ENCODE measurements around the gene NXN.
"Not testable (repeated sequence)": the region's sequence is repeated elsewhere in the genome, so short reads cannot be mapped to it uniquely, and the experiment has no call there.

Gene NXN

DNA sequence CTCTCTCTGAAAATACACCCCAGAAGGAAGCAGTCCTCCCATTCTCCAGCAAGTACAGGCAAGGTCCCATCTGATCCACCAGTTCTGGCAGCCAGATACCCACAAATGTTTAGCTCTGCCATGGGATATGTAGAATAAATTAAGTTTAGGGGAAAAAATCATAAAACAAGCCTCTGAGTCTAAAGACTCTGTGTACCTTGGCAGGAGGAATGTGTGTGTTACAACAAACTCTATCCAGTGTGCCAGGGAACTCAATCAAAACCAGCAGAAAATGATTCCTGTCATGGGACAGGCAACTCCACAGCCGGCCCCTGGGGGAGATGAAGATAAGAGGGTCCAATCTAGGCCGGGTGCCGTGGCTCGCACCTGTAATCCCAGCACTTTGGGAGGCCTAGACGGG lies 124.0 kb downstream of the NXN start:
- no peak for DNase-seq

DNA sequence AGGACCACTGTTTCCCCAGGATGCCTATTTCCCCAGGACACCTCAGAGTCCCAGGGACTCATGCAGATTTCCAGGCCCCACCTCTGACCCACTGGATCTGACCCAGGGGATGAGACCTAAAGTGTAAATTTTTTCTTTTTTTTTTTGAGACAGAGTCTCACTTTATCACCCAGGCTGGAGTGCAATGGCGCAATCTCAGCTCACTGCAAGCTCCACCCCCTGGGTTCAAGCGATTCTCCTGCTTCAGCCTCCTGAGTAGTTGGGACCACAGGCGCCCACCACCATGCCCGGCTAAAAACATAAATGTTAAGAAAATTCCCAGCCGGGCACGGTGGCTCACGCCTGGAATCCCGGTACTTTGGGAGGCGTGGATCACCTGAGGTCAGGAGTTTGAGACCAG lies 126.7 kb downstream of the NXN start:
- DNase-seq = not testable (repeated sequence)

DNA sequence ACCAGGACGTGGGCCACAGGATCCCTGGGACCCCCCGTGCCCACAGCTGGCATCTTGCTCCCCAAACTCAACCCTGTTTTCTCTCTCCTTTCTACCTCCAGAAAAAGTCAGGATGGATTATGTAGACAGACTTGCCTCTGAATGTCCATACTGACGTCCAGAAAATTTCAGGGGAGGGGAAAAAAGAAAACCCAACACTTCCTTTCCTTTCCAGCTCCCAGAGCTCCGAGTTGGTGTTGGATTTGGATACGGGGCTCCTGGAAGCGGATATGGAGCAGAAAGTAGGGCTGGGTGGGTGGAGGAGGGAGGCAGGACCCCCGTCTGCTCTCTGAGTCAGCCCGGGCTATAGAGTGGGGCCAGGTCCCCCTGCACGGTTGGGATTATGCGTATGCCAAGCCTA lies 127.2 kb downstream of the NXN start:
- DNase-seq = no peak

GRCh38 chr17:851924-852323 lies 127.7 kb downstream of the NXN start:
- no peak for DNase-seq

DNA sequence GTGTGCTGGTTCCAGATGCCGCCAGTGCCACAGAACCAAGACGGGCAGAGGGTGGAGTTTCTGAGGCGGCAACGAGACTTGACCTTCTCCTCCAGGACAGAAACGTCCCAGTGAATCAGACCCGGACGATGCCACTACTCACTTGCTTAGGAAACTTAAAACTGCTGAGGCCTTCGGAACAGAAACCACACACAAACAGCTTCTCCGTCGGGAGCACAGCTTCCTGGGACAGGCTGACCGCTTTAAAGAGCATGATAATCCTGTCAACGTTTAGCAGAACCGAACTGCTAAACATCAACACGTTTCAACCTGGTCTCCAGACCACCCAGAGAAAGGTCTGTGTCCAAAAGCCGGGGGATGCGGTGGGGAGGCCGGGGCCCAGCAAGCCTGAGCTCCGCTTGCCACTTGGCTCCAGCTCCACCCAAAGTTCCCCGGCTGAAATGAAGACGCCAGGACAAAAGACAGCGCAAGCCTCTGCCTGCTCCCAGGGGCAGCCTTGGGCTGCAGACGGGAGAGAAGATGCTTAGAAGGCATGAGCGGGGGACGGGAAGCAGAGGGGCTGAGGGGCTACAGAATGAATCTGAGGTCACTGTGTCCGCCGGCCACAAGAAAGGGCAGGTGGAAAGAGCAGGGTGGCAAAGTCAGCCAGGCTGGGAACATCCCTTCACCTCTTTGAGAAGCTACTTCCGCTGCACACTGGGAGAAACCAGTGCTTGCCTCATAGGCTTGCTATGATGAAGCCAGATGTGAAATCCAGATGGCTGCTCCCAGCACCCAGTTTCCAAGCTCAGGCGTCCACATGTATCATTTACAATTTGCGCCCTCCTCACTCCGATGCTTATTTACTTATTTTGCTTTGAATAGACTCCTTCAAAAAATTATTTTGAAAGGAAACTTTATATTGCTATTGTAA lies 128.5 kb downstream of the NXN start:
- no peak for DNase-seq

- no peak for DNase-seq
These were observed 129.3 kb downstream of the NXN start for GRCh38 chr17:850086-850850.

- no peak for DNase-seq
These were observed 131.2 kb downstream of the NXN start for GRCh38 chr17:848402-848801.

- DNase-seq = no peak
These were observed 132.4 kb downstream of the NXN start for GRCh38 chr17:846901-847843.

GRCh38 chr17:841313-841712 lies 138.3 kb downstream of the NXN start:
- DNase-seq = no peak

GRCh38 chr17:838486-838885 lies 141.1 kb downstream of the NXN start:
- no peak for DNase-seq

DNA sequence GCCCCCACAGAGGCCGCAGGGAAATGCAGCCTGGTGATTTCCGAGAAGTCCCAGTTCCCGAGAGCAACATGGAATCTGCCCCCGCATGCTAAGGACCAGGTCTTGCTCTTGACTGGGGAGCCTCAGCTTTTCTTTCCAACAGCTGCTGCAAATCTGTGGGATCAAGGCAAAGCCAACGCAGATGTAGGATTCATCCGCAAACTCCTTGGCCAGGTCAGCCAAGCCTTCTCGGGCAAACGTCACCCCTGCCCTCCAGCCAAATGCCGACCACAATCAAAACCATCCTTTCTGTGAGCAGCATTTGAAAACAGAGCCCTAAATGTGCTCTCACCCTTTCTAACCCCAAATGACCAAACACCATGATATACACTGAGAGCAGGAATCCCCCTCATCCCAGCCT lies 143.4 kb downstream of the NXN start:
- no peak for DNase-seq

- not testable (repeated sequence) for DNase-seq
These were observed 143.9 kb downstream of the NXN start for GRCh38 chr17:835721-836120.

GRCh38 chr17:835263-835662 lies 144.3 kb downstream of the NXN start:
- no peak for DNase-seq

- DNase-seq = no peak
These were observed 145.4 kb downstream of the NXN start for GRCh38 chr17:834136-834535.

DNA sequence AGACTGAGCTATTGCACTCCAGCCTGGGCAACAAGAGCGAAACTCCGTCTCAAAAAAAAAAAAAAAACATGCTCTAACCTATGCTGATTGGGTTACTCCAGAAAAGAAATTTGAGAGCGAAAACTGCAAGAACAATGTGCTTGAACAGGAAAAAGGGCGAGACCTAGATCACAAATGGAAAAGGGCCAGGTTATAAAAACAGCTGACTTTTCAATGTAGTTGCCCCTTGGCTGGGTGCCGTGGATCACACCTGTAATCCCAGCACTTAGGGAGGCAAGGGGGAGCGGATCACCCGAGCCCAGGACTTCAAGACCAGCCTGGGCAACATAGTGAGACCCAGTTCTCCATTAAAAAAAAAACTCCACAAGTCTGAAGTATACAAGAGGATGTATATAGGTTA lies 148.6 kb downstream of the NXN start:
- DNase-seq = no peak

GRCh38 chr17:830381-830780 lies 149.2 kb downstream of the NXN start:
- DNase-seq = no peak

DNA sequence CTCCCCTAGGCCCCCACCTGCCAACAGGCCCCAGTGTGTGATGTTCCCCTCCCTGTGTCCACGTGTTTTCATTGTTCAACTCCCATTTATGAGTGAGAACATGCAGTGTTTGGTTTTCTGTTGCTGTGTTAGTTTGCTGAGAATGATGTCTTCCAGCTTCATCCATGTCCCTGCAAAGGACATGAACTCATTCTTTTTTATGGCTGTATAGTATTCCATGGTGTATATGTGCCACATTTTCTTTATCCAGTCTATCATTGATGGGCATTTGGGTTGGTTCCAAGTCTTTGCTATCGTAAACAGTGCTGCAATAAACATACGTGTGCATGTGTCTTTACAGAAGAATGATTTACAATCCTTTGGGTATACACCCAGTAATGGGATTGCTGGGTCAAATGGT lies 150.0 kb downstream of the NXN start:
- not testable (repeated sequence) for DNase-seq

DNA sequence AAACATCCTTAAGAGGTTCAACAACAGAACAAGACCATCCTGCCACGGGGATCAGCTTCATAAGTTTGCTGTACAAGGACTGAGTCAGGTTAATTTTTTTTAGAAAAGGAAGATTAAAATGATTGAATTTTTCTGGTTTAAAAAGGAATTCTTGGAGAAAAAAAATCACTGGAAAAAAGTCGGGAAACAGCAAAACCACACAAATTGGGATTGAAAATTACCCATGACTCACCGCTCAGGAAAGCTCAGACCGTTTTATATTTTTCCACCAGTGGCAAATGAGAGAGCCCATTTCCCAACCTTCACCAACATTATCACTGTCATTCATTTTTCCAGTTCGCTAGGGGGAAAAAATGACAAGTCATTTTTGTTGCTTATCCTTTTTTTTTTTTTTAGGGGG lies 150.8 kb downstream of the NXN start:
- no peak for DNase-seq

GRCh38 chr17:826778-827177 lies 152.8 kb downstream of the NXN start:
- no peak for DNase-seq

DNA sequence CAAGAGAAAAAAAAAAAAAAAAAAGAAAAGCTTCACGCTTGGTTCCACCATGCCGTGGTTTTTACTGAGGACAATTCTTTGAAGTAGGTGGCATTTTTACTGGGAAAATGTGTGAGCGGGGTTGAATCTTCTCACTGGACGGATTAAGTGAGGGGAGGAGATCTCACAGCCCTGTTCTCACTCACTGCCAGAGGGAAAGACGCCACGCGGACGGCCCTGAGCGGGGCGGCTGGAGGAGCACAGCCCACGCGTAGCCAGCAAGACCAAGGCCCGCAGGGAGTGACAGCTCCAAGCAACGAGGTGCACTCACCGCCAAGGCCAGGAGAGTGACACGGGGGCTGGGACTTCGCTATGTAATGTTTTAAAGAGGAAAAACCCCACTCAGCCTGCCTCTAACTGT lies 154.4 kb downstream of the NXN start:
- no peak for DNase-seq

DNA sequence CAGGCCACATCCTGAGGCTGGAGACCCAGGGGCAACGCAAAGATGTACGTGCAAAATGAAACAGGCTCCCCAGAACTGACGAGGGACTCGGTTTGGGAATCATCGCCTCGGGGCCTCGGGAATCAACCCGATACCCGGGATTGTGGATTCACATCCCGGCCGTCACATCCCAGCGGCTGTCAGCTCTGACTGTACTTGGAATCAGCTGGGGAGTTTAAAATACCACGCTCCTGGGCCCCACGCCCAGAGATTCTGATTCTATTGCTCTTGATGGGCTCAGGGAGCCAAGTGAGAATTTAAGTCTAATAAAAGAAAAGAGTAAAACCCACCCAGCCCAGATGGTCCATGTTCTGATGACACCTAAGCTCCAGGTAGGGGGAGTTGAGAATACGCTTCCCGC lies 155.2 kb downstream of the NXN start:
- no peak for DNase-seq

DNA sequence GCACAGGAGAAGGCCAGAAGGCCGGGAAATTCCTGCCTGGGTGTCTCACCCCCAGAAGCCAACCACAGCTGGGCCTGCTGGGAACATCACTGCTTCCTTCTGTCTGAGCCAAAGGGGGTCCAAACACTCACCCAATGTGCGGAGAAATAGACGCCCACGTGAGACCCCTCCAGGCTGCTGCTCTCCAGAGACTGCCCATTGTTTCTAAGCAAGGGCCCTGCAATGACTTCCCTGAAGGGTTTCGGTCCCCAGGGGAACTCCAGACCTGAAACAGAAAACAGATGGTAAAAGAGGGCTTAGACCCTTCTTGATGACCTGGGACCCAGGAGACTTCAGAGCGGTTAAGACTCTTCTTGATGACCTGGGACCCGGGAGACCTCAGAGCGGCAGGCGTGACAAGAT lies 156.1 kb downstream of the NXN start:
- DNase-seq = no peak

- no peak for DNase-seq
These were observed 160.3 kb downstream of the NXN start for GRCh38 chr17:819251-819650.

All from NCI-H1436 treated with DMSO at 0.1 percent for 48 hours (cell line).